Ectodermal cell (in vitro differentiated cells): Measurements from ENCODE around the gene RNF151.

Source experiments
- H3K27ac ChIP-seq: 2 replicates; pipeline ENCODE4 v1.7.0; 2013; ENCODE audit warnings: mild to moderate bottlenecking, low read depth, low read length; ENCODE audit not compliant: insufficient read depth, poor library complexity, severe bottlenecking
- H3K27me3 ChIP-seq: 2 replicates; pipeline ENCODE4 v1.7.0; 2013; ENCODE audit warnings: mild to moderate bottlenecking, low read length; ENCODE audit not compliant: insufficient read depth, control insufficient read depth, poor library complexity, severe bottlenecking
- H3K36me3 ChIP-seq: one replicate; pipeline ENCODE4 v1.7.0; 2013; ENCODE audit warnings: low read length; ENCODE audit not compliant: control insufficient read depth, insufficient read depth
- H3K4me1 ChIP-seq: one replicate; pipeline ENCODE4 v1.7.0; 2013; ENCODE audit warnings: low read length; ENCODE audit not compliant: control insufficient read depth, insufficient read depth
- H3K4me3 ChIP-seq: 2 replicates; pipeline ENCODE4 v1.7.0; 2013; ENCODE audit warnings: low read depth, low read length, control low read depth; ENCODE audit not compliant: insufficient read depth
- H3K9me3 ChIP-seq: 2 replicates; pipeline ENCODE4 v1.7.0; 2013; ENCODE audit warnings: mild to moderate bottlenecking, low read length, moderate library complexity; ENCODE audit not compliant: control insufficient read depth
- WGBS, 2 experiments: methylation state at CpG; one replicate each; pipeline ENCODE4 v1.1.7; 2013; ENCODE audit warnings: missing lambda C conversion rate in 2 of 2; 5-methylcytosine and 5-hydroxymethylcytosine counted together

RNF151 gene

DNA sequence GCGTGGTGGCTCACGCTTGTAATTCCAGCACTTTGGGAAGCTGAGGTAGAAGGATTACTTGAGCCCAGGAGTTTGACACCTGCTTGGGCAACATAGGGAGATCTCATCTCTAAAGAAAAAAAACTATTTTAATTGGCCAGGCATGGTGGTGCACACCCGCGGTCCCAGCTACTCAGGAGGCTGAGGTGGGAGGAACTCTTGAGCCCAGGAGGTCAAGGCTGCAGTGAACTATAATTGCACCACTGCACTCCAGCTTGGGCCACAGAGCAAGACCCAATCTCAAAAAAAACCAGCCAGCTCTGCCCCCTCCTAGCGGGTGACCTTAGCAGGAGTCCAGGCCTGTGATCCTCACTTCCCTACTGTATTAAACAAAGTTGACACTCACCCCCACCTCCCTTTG is 42.6 kb upstream of the RNF151 start:
- Histone ChIP-seq H3K4me1 (peaks cover 19% of the 10 kb centered on the region), H3K27ac (no peak overlapping the region), H3K9me3 (no peaks in the 10 kb centered on the region), H3K4me3 (peak overlapping the region; percentile 13), H3K36me3 (no peaks in the 10 kb centered on the region), H3K27me3 (peaks cover 57% of the 10 kb centered on the region)
- WGBS, 2 experiments, result 74 to 78% methylated on average over 5 of the region's 5 CpGs

GRCh38 chr16:1926271-1926670 is 40.4 kb upstream of the RNF151 start:
- peaks cover 7% of the 10 kb centered on the region for H3K4me1 ChIP-seq
- H3K4me3 ChIP-seq, result no peak overlapping the region
- H3K27ac ChIP-seq, result no peak overlapping the region
- H3K27me3 ChIP-seq, result peaks cover 50% of the 10 kb centered on the region
- WGBS, 2 experiments, result 56 to 60% methylated on average over 10 to 11 of the region's 11 CpGs
- no peaks in the 10 kb centered on the region for H3K9me3 ChIP-seq
- H3K36me3 ChIP-seq, result no peaks in the 10 kb centered on the region

GRCh38 chr16:1929105-1929504 is 37.6 kb upstream of the RNF151 start:
- 38% methylated on average over 11 of the region's 11 CpGs for WGBS, 2 experiments
- peak overlapping the region; percentile 35 for H3K4me3 ChIP-seq

DNA sequence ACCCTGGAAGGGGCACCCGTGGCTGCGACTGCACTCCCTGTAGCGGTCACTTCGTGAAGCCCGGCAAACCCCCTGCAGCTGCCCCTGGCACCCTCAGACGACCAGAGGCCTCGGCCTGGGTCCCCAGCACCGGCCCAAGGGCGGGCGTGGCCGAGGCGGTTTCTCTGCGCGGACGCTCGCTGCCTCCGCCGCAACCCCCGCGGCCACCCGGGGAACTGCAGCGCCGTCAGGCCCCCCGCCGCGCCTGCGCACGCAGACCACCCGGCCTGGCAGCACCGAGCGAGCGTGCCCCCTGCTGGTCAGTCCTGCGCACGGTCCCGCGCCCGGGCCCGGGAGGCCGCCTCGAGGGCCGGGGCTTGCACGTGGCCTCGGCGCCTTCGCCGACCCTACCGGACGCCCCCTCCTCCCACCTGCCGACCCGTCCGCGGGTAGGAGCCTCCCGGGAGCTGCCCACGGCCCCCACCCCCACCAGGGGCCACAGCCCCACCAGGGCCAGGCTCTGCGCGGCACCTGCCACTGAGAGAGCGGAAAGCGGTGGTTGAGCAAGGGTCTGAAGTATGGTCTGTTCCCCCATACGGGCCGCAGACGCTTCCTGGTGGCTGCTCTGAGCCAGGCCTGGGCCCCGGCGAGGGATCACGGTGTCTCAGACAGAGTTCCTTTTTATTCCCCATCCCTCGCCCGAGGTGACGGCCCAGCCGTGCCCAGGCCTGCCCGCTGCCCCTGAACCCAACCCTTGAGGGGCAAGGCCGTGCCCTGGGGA is 36.9 kb upstream of the RNF151 start:
- Histone ChIP-seq H3K9me3 (no peaks in the 10 kb centered on the region), H3K27me3 (peaks cover 15% of the 10 kb centered on the region), H3K4me1 (no peaks in the 10 kb centered on the region), H3K36me3 (no peaks in the 10 kb centered on the region), H3K27ac (no peak overlapping the region), H3K4me3 (peak overlapping the region; percentile 35)
- 16 to 17% methylated on average over 70 of the region's 70 CpGs for WGBS, 2 experiments

More at GRCh38 chr16:1929105-1929504, 37.6 kb upstream of the RNF151 start:
- Histone ChIP-seq H3K27ac (no peak overlapping the region), H3K27me3 (peaks cover 22% of the 10 kb centered on the region), H3K4me1 (no peaks in the 10 kb centered on the region), H3K36me3 (no peaks in the 10 kb centered on the region), H3K9me3 (no peaks in the 10 kb centered on the region)

- WGBS, 2 experiments, result 87 to 90% methylated on average over 10 of the region's 10 CpGs
- H3K4me1 ChIP-seq, result no peaks in the 10 kb centered on the region
- H3K9me3 ChIP-seq, result no peaks in the 10 kb centered on the region
- no peak overlapping the region for H3K4me3 ChIP-seq
- H3K27me3 ChIP-seq, result peaks cover 15% of the 10 kb centered on the region
- no peak overlapping the region for H3K27ac ChIP-seq
- no peaks in the 10 kb centered on the region for H3K36me3 ChIP-seq
Measured at GRCh38 chr16:1930338-1930720, 36.3 kb upstream of the RNF151 start.

DNA sequence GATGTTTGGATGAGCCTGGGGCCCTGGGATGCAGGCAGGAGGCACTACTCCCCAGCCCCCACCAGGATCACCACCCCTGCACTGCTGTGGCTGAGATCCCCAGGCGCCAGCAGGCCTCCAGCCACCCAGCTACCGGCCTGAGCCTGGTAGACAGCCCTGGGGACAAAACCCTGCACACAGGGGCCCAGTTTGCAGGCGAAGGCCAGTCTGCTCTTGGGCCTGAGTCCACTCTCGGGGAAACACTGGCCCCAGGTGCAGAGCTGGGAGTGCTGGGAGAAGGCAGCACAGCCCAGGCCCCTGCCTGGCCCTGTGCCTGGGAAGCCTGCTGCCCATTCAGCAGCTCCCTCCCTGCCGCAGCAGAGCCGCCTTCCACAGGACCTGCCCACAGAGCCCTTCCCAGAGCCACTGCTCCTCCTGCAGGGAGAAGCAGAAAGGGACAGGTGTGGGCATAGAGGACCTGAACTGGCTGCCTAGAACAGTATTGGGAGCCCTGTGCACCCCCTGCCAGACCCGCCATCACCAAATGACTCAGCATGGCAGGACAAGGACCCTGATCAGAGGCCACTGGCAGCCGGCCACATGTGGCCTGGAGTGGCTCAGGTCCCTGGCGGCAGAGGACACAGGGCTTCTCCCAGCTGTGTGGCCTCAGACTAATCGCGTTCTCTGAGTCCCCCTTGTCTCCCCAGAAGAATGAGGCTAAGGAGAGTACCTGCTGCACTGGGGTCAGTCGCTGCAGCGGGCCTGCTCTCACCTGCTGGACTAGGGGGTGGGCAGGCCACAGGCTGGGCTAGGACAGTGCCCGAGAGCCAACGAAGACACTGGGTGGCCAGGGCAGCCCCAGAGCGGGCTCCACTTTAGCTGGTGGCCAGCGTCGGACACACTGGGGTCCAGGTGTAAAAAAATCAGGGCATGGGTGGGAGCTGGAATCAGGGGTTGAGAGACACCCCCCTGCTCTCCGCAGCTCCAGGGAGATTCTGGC is 34.3 kb upstream of the RNF151 start:
- Histone ChIP-seq H3K36me3 (peaks cover under 1% of the 10 kb centered on the region), H3K4me3 (no peak overlapping the region), H3K4me1 (no peaks in the 10 kb centered on the region), H3K27ac (no peak overlapping the region), H3K9me3 (no peaks in the 10 kb centered on the region), H3K27me3 (peaks cover 15% of the 10 kb centered on the region)
- 79 to 80% methylated on average over 19 of the region's 19 CpGs for WGBS, 2 experiments

GRCh38 chr16:1933097-1933661 is 33.5 kb upstream of the RNF151 start:
- Histone ChIP-seq H3K4me3 (no peak overlapping the region), H3K27ac (no peak overlapping the region), H3K27me3 (peaks cover 15% of the 10 kb centered on the region), H3K4me1 (no peaks in the 10 kb centered on the region), H3K36me3 (peaks cover 5% of the 10 kb centered on the region), H3K9me3 (no peaks in the 10 kb centered on the region)
- WGBS, 2 experiments, result 81% methylated on average over 23 of the region's 23 CpGs

- Histone ChIP-seq H3K36me3 (peaks cover 8% of the 10 kb centered on the region), H3K27me3 (no peaks in the 10 kb centered on the region), H3K4me1 (peaks cover under 1% of the 10 kb centered on the region), H3K4me3 (no peak overlapping the region), H3K27ac (no peak overlapping the region), H3K9me3 (no peaks in the 10 kb centered on the region)
- WGBS, 2 experiments, result 94 to 95% methylated on average over 9 to 11 of the region's 11 CpGs
Measured at GRCh38 chr16:1936945-1937479, 29.6 kb upstream of the RNF151 start.

GRCh38 chr16:1938316-1938715 is 28.3 kb upstream of the RNF151 start:
- WGBS, 2 experiments, result 96% methylated on average over 10 of the region's 10 CpGs

More at GRCh38 chr16:1938316-1938715, 28.3 kb upstream of the RNF151 start:
- H3K36me3 ChIP-seq, result peaks cover 8% of the 10 kb centered on the region
- no peaks in the 10 kb centered on the region for H3K9me3 ChIP-seq
- no peak overlapping the region for H3K27ac ChIP-seq
- H3K4me1 ChIP-seq, result peaks cover 5% of the 10 kb centered on the region
- H3K4me3 ChIP-seq, result no peak overlapping the region
- no peaks in the 10 kb centered on the region for H3K27me3 ChIP-seq
